Caco-2 (cell line): ENCODE data around the gene C3orf70. TPM values are rescaled to one million over a fixed set of nuclear protein-coding genes. Genes with fewer than 3 reads are reported as not detected.

ENCODE experiments used
- BruUV-seq: library from RNA; stranded (reverse); fragments of 400-500 nt; replicated peaks from 2 replicates; lab custom pipeline; 2021; lab: Mats Ljungman, UMichigan
- CTCF ChIA-PET: fragments of 300-600 bp; sonication (Branson Sonifier 250); formaldehyde crosslinking; loops from one replicate; lab custom pipeline; 2022; ENCODE audit warnings: antibody characterized with exemption; lab: Charles Lee
- POLR2A ChIA-PET: fragments of 300-600 bp; sonication (Branson Sonifier 250); formaldehyde crosslinking; loops from one replicate; lab custom pipeline; 2022; ENCODE audit warnings: antibody characterized with exemption; lab: Charles Lee
- DNase-seq, 2 experiments: peaks; one replicate each; pipeline versions ENCODE4 v3.0.0 to v3.0.0-alpha.2; 2020 to 2022
- H3K27me3 ChIP-seq: replicated peaks from 2 replicates; pipeline ENCODE4 v1.6.0; 2011; ENCODE audit warnings: low read length; ENCODE audit not compliant: control insufficient read depth, insufficient read depth
- H3K36me3 ChIP-seq: 2 replicates; pipeline ENCODE4 v1.5.1; 2011; ENCODE audit warnings: low read length; ENCODE audit not compliant: control insufficient read depth, insufficient read depth
- H3K4me1 ChIP-seq: fragments of 250-450 bp; sonication (Bioruptor Pico); 2 replicates; pipeline ENCODE4 v1.5.1; 2020; ENCODE audit warnings: mild to moderate bottlenecking
- H3K4me3 ChIP-seq: 2 replicates; pipeline ENCODE4 v1.5.1; 2011; ENCODE audit warnings: low read depth, mild to moderate bottlenecking, control low read depth, low read length
- H3K9me3 ChIP-seq: fragments of 250-450 bp; sonication (Bioruptor Pico); 2 replicates; pipeline ENCODE4 v1.5.1; 2020; ENCODE audit warnings: mild to moderate bottlenecking, moderate library complexity
- H3K27ac Mint-ChIP-seq: one replicate; pipeline ENCODE4 v1.8.0; 2022; ENCODE audit warnings: mixed read lengths; ENCODE audit not compliant: unreplicated experiment
- H3K27me3 Mint-ChIP-seq: one replicate; pipeline ENCODE4 v1.8.0; 2022; ENCODE audit warnings: mixed read lengths; ENCODE audit not compliant: insufficient read depth, unreplicated experiment
- H3K36me3 Mint-ChIP-seq: one replicate; pipeline ENCODE4 v1.8.0; 2022; ENCODE audit warnings: mild to moderate bottlenecking, mixed read lengths; ENCODE audit not compliant: insufficient read depth, unreplicated experiment
- H3K4me1 Mint-ChIP-seq: one replicate; pipeline ENCODE4 v1.8.0; 2022; ENCODE audit warnings: low read depth, mixed read lengths; ENCODE audit not compliant: unreplicated experiment
- H3K4me3 Mint-ChIP-seq: one replicate; pipeline ENCODE4 v1.8.0; 2022; ENCODE audit warnings: mild to moderate bottlenecking, moderate library complexity, mixed read lengths; ENCODE audit not compliant: unreplicated experiment
- H3K9me3 Mint-ChIP-seq: one replicate; pipeline ENCODE4 v1.8.0; 2022; ENCODE audit warnings: mixed read lengths; ENCODE audit not compliant: unreplicated experiment
- intact Hi-C: fragments of 100-400 bp; cut with micrococcal nuclease; formaldehyde crosslinking; loops from one replicate; pipeline ENCODE4 v1.10.0; 2022; ENCODE audit not compliant: unreplicated experiment
- total RNA-seq: library from RNA; stranded (reverse); gene quantifications from 2 replicates; pipeline ENCODE4 v1.2.3, GENCODE V29; 2022
- TF ChIP-seq, protein P1 (sequence below), 2 experiments: fragments of 200-600 bp in 1 of 2; IDR thresholded peaks; 1 replicate in 1 of 2; 2 replicates in 1 of 2; pipeline versions ENCODE4 v1.5.1 to v1.8.0; 2011 to 2022; ENCODE audit warnings: antibody characterized with exemption in 1 of 2, control low read depth in 1 of 2, inconsistent platforms in 1 of 2, low read depth in 1 of 2, low read length in 1 of 2, mild to moderate bottlenecking in 1 of 2, moderate library complexity in 1 of 2; ENCODE audit not compliant: insufficient read depth in 1 of 2, severe bottlenecking in 1 of 2, unreplicated experiment in 1 of 2

The C3orf70 gene
- total RNA-seq, 1 experiment from 2014 or later = 11.2 TPM

DNA sequence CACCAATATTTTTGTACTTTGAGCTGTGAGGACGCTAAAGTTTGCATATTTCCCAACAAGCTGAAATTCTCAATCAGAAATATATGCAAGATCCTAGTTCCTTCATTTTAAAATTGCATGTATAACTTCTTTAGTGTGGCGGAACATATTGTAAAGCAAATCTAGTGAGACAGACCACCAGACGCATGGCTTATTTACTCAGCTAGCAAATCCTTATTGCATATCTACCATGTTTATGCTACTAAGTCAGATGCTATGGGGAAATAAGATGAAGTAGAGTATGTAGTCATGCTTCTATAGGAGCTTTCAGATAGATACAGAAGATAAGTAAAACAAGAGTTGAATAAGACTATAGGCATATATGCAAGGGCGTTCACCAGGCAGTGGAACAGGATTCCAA is 62.0 kb downstream of the C3orf70 start:
- H3K27me3 ChIP-seq = no peaks in the 10 kb centered on the region
- H3K36me3 Mint-ChIP-seq = no peaks in the 10 kb centered on the region
- POLR2A ChIA-PET = no interaction called here

DNA sequence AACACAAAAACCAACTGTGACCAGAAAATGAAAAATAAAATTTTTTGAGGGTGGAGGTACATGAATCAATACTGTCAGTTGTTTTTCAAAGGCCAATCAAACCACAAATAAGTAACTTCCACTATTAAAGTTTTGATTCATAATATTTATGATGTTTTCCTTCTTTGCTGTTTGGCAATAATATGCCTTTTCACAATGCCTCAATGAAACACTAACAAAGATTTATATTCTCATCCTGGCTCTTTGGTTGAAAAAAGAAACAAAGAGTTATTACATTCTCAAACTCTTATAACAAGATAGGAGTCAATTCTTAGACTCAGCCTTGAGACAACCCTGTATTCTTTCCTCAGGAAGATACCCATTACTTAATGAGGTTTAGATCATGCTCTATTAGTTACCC is 63.1 kb downstream of the C3orf70 start:
- intact Hi-C loops = no loop called here
- no peak for DNase-seq
- TF ChIP-seq, protein P1, sequence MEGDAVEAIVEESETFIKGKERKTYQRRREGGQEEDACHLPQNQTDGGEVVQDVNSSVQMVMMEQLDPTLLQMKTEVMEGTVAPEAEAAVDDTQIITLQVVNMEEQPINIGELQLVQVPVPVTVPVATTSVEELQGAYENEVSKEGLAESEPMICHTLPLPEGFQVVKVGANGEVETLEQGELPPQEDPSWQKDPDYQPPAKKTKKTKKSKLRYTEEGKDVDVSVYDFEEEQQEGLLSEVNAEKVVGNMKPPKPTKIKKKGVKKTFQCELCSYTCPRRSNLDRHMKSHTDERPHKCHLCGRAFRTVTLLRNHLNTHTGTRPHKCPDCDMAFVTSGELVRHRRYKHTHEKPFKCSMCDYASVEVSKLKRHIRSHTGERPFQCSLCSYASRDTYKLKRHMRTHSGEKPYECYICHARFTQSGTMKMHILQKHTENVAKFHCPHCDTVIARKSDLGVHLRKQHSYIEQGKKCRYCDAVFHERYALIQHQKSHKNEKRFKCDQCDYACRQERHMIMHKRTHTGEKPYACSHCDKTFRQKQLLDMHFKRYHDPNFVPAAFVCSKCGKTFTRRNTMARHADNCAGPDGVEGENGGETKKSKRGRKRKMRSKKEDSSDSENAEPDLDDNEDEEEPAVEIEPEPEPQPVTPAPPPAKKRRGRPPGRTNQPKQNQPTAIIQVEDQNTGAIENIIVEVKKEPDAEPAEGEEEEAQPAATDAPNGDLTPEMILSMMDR (IDR thresholded peaks at IDR 0.05; ENCODE audit: insufficient read depth in 1 of 2, low read depth in 1 of 2, low read length in 1 of 2, severe bottlenecking in 1 of 2, unreplicated experiment in 1 of 2) = no peak
- Histone ChIP-seq H3K36me3 (no peaks in the 10 kb centered on the region), H3K4me1 (peaks cover 8% of the 10 kb centered on the region; the same call in 1 of the 2 replicates), H3K4me3 (no peak overlapping the region), H3K27me3 (no peaks in the 10 kb centered on the region), H3K9me3 (no peaks in the 10 kb centered on the region)
- H3K4me3 Mint-ChIP-seq = no peak overlapping the region
- H3K27me3 Mint-ChIP-seq = no peaks in the 10 kb centered on the region
- ChIA-PET CTCF (no interaction called here), POLR2A (no interaction called here)
- H3K9me3 Mint-ChIP-seq = no peaks in the 10 kb centered on the region
- no peaks in the 10 kb centered on the region for H3K36me3 Mint-ChIP-seq
- no peaks in the 10 kb centered on the region for H3K4me1 Mint-ChIP-seq
- no peak overlapping the region for H3K27ac Mint-ChIP-seq
- BruUV-seq = no TSS peak

More for the DNA sequence above, 62.0 kb downstream of the C3orf70 start:
- H3K27ac Mint-ChIP-seq = no peak overlapping the region
- no peaks in the 10 kb centered on the region for H3K9me3 Mint-ChIP-seq
- no peak overlapping the region for H3K4me3 ChIP-seq
- peaks cover 8% of the 10 kb centered on the region; the same call in 1 of the 2 replicates for H3K4me1 ChIP-seq
- H3K27me3 Mint-ChIP-seq = no peaks in the 10 kb centered on the region
- no peaks in the 10 kb centered on the region for H3K9me3 ChIP-seq
- DNase-seq = no peak
- no peak overlapping the region for H3K4me3 Mint-ChIP-seq
- no TSS peak for BruUV-seq
- intact Hi-C loops = no loop called here
- TF ChIP-seq, protein P1 (IDR thresholded peaks at IDR 0.05; ENCODE audit: insufficient read depth in 1 of 2, low read depth in 1 of 2, low read length in 1 of 2, severe bottlenecking in 1 of 2, unreplicated experiment in 1 of 2) = no peak
- no peaks in the 10 kb centered on the region for H3K4me1 Mint-ChIP-seq
- CTCF ChIA-PET = no interaction called here
- no peaks in the 10 kb centered on the region for H3K36me3 ChIP-seq

DNA sequence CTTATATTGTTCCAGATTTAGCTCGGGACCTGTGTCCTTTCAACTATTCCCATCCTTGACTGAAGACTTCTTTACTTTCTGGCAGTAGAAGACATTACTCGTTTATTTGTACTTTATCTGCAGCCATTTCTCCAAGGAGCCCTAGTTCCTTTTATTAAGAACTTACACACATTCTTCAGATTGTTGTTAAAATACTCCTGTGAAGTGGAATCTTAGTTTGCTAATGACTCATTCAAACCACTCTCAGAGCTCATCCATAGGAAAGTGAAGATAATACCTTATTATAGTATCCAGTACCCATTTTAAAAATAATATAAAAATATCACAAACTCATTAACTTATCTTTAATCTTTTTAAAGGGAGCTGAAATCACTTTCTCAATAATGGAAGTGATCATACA is 63.5 kb downstream of the C3orf70 start:
- Histone ChIP-seq H3K4me3 (no peak overlapping the region), H3K27me3 (no peaks in the 10 kb centered on the region), H3K36me3 (no peaks in the 10 kb centered on the region), H3K4me1 (peaks cover 8% of the 10 kb centered on the region; the same call in 1 of the 2 replicates), H3K9me3 (no peaks in the 10 kb centered on the region)
- H3K36me3 Mint-ChIP-seq = no peaks in the 10 kb centered on the region
- ChIA-PET POLR2A (no interaction called here), CTCF (no interaction called here)
- no peak overlapping the region for H3K27ac Mint-ChIP-seq
- DNase-seq = no peak
- intact Hi-C loops = no loop called here
- H3K9me3 Mint-ChIP-seq = no peaks in the 10 kb centered on the region
- H3K4me3 Mint-ChIP-seq = no peak overlapping the region
- no TSS peak for BruUV-seq
- TF ChIP-seq, protein P1 (IDR thresholded peaks at IDR 0.05; ENCODE audit: insufficient read depth in 1 of 2, low read depth in 1 of 2, low read length in 1 of 2, severe bottlenecking in 1 of 2, unreplicated experiment in 1 of 2) = no peak
- H3K4me1 Mint-ChIP-seq = no peaks in the 10 kb centered on the region
- H3K27me3 Mint-ChIP-seq = no peaks in the 10 kb centered on the region
